Gastroesophageal sphincter (tissue), 2 donors: ENCODE results near the gene RASGRP4.

Experiments used
- POLR2A ChIP-seq, 2 donors: fragments of 450-650 bp; IDR thresholded peaks; one replicate each; pipeline ENCODE4 v1.6.1; 2017; ENCODE audit warnings: antibody characterized with exemption in 2 of 2, mild to moderate bottlenecking in 2 of 2, moderate library complexity in 1 of 2
- POLR2AphosphoS5 ChIP-seq: sonication (generic); formaldehyde crosslinking; IDR thresholded peaks from one replicate; pipeline ENCODE4 v1.6.1; 2017; ENCODE audit warnings: antibody characterized with exemption

DNA sequence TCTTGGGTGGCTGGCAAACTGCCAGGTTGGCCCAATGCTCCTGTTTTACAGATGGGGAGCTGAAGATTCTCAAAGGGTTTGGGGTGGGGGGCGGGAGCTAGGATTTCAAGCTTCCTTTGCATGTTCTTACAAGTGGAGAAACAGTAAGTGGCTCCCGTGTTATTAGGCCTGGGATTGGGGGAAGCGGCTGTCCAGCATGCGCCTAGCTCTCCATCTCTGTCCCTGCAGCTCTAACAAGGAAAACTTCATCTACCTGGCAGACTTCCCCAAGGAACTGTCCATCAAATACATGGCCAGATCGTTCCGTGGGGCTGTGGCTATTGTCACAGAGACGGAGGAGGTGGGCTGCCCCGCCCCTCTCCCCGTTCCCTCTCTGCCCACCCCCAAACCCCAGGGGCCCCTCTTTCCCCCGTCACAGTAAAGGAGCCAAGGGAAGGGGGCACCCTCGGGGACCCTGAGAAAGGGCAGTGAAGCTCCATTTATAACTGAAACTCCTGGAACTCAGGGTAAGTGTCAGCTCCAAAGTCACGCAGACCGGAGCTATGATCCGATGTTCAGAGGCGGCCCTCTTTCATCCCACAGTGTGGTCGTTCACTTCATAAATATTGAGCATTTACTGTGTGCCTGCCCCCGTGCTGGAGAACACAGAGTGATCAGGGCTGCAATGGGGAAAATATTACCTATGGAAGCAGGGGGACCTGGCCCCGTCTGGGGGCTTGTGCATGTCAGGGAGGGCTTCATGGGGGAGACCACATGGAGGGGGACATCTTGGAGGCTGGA lies 66.6 kb downstream of the RASGRP4 start:
- TF ChIP-seq POLR2A (IDR thresholded peaks at IDR 0.05) = no peak
- no peak for TF ChIP-seq POLR2AphosphoS5
